PC-9 (cell line): Measurements from ENCODE around the gene CECR2. TPM values are rescaled to one million over a fixed set of nuclear protein-coding genes. Genes with fewer than 3 reads are reported as not detected.

Experiments
- BruUV-seq: library from RNA; stranded (reverse); fragments of 400-500 nt; replicated peaks from 2 replicates; lab custom pipeline; 2021; lab: Mats Ljungman, UMichigan
- CTCF ChIA-PET: fragments of 300-600 bp; sonication (Branson Sonifier 250); formaldehyde crosslinking; loops from one replicate; lab custom pipeline; 2022; ENCODE audit warnings: antibody characterized with exemption; lab: Charles Lee
- POLR2A ChIA-PET: fragments of 300-600 bp; sonication (Branson Sonifier 250); formaldehyde crosslinking; loops from one replicate; lab custom pipeline; 2022; ENCODE audit warnings: antibody characterized with exemption; ENCODE audit not compliant: unreplicated experiment; lab: Charles Lee
- DNase-seq, 2 experiments: peaks; one replicate each; pipeline versions ENCODE4 v3.0.0 to v3.0.0-alpha.2; 2015 to 2022; ENCODE audit warnings: mixed read lengths in 1 of 2
- H2AFZ ChIP-seq: fragments of 200-600 bp; sonication (generic); 2 replicates; pipeline ENCODE4 v1.8.1; 2017; ENCODE audit warnings: antibody characterized with exemption
- H3F3A ChIP-seq: fragments of 200-600 bp; sonication (generic); 2 replicates; pipeline ENCODE4 v1.8.1; 2017; ENCODE audit warnings: antibody characterized with exemption, mild to moderate bottlenecking, low read depth; ENCODE audit not compliant: insufficient read depth
- H3K27ac ChIP-seq: fragments of 200-600 bp; sonication (generic); 2 replicates; pipeline ENCODE4 v1.6.1; 2016; ENCODE audit warnings: mixed run types
- H3K27me3 ChIP-seq: fragments of 200-600 bp; sonication (generic); 2 replicates; pipeline ENCODE4 v1.6.1; 2016; ENCODE audit warnings: low read depth, mixed run types; ENCODE audit not compliant: insufficient read depth
- H3K36me3 ChIP-seq: fragments of 200-600 bp; sonication (generic); 2 replicates; pipeline ENCODE4 v1.6.1; 2016; ENCODE audit warnings: low read depth, mixed run types
- H3K4me1 ChIP-seq: fragments of 200-600 bp; sonication (generic); replicated peaks from 2 replicates; pipeline ENCODE4 v1.6.1; 2016; ENCODE audit warnings: mixed run types; ENCODE audit not compliant: insufficient read depth
- H3K4me2 ChIP-seq: fragments of 200-600 bp; sonication (generic); 2 replicates; pipeline ENCODE4 v1.6.1; 2017; ENCODE audit warnings: mixed run types
- H3K4me3 ChIP-seq: fragments of 200-600 bp; sonication (generic); 2 replicates; pipeline ENCODE4 v1.6.1; 2016; ENCODE audit warnings: mixed run types
- H3K79me2 ChIP-seq: fragments of 200-600 bp; sonication (generic); 2 replicates; pipeline ENCODE4 v1.6.1; 2017; ENCODE audit warnings: low read depth, mixed run types
- H3K9me2 ChIP-seq: fragments of 200-600 bp; sonication (generic); 2 replicates; pipeline ENCODE4 v1.8.1; 2017; ENCODE audit warnings: mild to moderate bottlenecking; ENCODE audit not compliant: insufficient read depth
- H3K9me3 ChIP-seq: fragments of 200-600 bp; sonication (generic); 2 replicates; pipeline ENCODE4 v1.8.1; 2016; ENCODE audit warnings: low read depth; ENCODE audit not compliant: insufficient read depth
- H4K20me1 ChIP-seq: fragments of 200-600 bp; sonication (generic); 2 replicates; pipeline ENCODE4 v1.8.1; 2017; ENCODE audit not compliant: insufficient read depth
- CTCF ChIP-seq: fragments of 200-600 bp; sonication (generic); conservative IDR thresholded peaks from 2 replicates; pipeline ENCODE4 v1.6.1; 2017; ENCODE audit warnings: mixed run types, antibody characterized with exemption, mild to moderate bottlenecking, moderate library complexity
- EZH2 ChIP-seq: fragments of 200-600 bp; sonication (generic); IDR thresholded peaks from 2 replicates; pipeline ENCODE4 v1.8.0; 2017; ENCODE audit warnings: antibody characterized with exemption, low read depth
- intact Hi-C: fragments of 100-400 bp; cut with micrococcal nuclease; formaldehyde crosslinking; loops from one replicate; pipeline ENCODE4 v1.10.0; 2022; ENCODE audit not compliant: unreplicated experiment
- total RNA-seq: library from RNA; stranded (reverse); gene quantifications from 2 replicates; pipeline ENCODE4 v1.2.3, GENCODE V29; 2021

CECR2 gene
- total RNA-seq, 1 experiment from 2014 or later = not detected

GRCh38 chr22:17357688-17358087 is 11.6 kb upstream of the CECR2 start:
- H3F3A ChIP-seq = no peaks in the 10 kb centered on the region
- no peak overlapping the region for H3K4me2 ChIP-seq
- POLR2A ChIA-PET = no interaction called here
- no peaks in the 10 kb centered on the region for H3K36me3 ChIP-seq
- no TSS peak for BruUV-seq
- H3K9me2 ChIP-seq = no peaks in the 10 kb centered on the region
- H3K79me2 ChIP-seq = no peaks in the 10 kb centered on the region
- peaks cover 61% of the 10 kb centered on the region for H3K27me3 ChIP-seq
- H3K4me1 ChIP-seq = no peaks in the 10 kb centered on the region
- H2AFZ ChIP-seq = no peak overlapping the region
- intact Hi-C loops = no loop called here
- no peak for DNase-seq
- CTCF ChIA-PET = no interaction called here
- H3K27ac ChIP-seq = no peak overlapping the region
- TF ChIP-seq CTCF (no peak), EZH2 (no peak)
- no peak overlapping the region for H3K4me3 ChIP-seq
- no peaks in the 10 kb centered on the region for H3K9me3 ChIP-seq
- H4K20me1 ChIP-seq = no peaks in the 10 kb centered on the region

GRCh38 chr22:17358415-17358814 is 10.8 kb upstream of the CECR2 start:
- intact Hi-C loops = no loop called here
- Histone ChIP-seq H2AFZ (no peak overlapping the region), H4K20me1 (no peaks in the 10 kb centered on the region), H3K9me3 (no peaks in the 10 kb centered on the region), H3K27me3 (peaks cover 56% of the 10 kb centered on the region), H3K4me3 (no peak overlapping the region), H3K36me3 (no peaks in the 10 kb centered on the region), H3F3A (no peaks in the 10 kb centered on the region), H3K79me2 (no peaks in the 10 kb centered on the region), H3K4me2 (no peak overlapping the region), H3K4me1 (no peaks in the 10 kb centered on the region), H3K9me2 (no peaks in the 10 kb centered on the region), H3K27ac (no peak overlapping the region)
- ChIA-PET POLR2A (no interaction called here), CTCF (no interaction called here)
- TF ChIP-seq EZH2 (0 out of 2 replicates have a peak, but pooled peaks have one; percentile 52), CTCF (no peak)
- no TSS peak for BruUV-seq
- DNase-seq = no peak

- Histone ChIP-seq H3K36me3 (no peaks in the 10 kb centered on the region), H3K27ac (no peak overlapping the region), H3K27me3 (peaks cover 56% of the 10 kb centered on the region; the same call in 1 of the 2 replicates), H3F3A (no peaks in the 10 kb centered on the region), H4K20me1 (no peaks in the 10 kb centered on the region), H3K79me2 (no peaks in the 10 kb centered on the region), H3K4me3 (no peak overlapping the region), H3K4me1 (no peaks in the 10 kb centered on the region), H2AFZ (no peak overlapping the region), H3K9me3 (no peaks in the 10 kb centered on the region), H3K9me2 (no peaks in the 10 kb centered on the region), H3K4me2 (no peak overlapping the region)
- no peak for TF ChIP-seq CTCF
- no peak for TF ChIP-seq EZH2
- no TSS peak for BruUV-seq
- ChIA-PET CTCF (no interaction called here), POLR2A (no interaction called here)
- intact Hi-C loops = no loop called here
- DNase-seq = no peak
Measured at GRCh38 chr22:17359501-17359900, 9.8 kb upstream of the CECR2 start.
